Smooth muscle cell (in vitro differentiated cells): ENCODE results near the gene ZNF473. TPM values are rescaled to one million over a fixed set of nuclear protein-coding genes. Genes with fewer than 3 reads are reported as not detected.
"Not testable (repeated sequence)": the region's sequence is repeated elsewhere in the genome, so short reads cannot be mapped to it uniquely, and the experiment has no call there.

Experiments
- DNase-seq: peaks from one replicate; lab custom pipeline; 2025; ENCODE audit not compliant: unreplicated experiment; lab: John Stamatoyannopoulos, UW
- H2AFZ ChIP-seq: fragments of 200-600 bp; sonication (generic); 2 replicates; pipeline ENCODE4 v1.6.0; 2016; ENCODE audit warnings: antibody characterized with exemption, low read depth, mild to moderate bottlenecking
- H3F3A ChIP-seq: fragments of 200-600 bp; sonication (generic); 2 replicates; pipeline ENCODE4 v1.6.0; 2017; ENCODE audit warnings: antibody characterized with exemption, low read depth
- H3K27ac ChIP-seq: fragments of 200-600 bp; sonication (generic); 2 replicates; pipeline ENCODE4 v1.5.1; 2016; ENCODE audit warnings: low read depth, mild to moderate bottlenecking
- H3K27me3 ChIP-seq: fragments of 200-600 bp; sonication (generic); 2 replicates; pipeline ENCODE4 v1.6.1; 2016; ENCODE audit warnings: low read depth, mild to moderate bottlenecking
- H3K36me3 ChIP-seq: fragments of 200-600 bp; sonication (generic); 2 replicates; pipeline ENCODE4 v1.5.1; 2016; ENCODE audit warnings: low read depth
- H3K4me1 ChIP-seq: fragments of 200-600 bp; sonication (generic); 2 replicates; pipeline ENCODE4 v1.5.1; 2016; ENCODE audit warnings: low read depth
- H3K4me2 ChIP-seq: fragments of 200-600 bp; sonication (generic); 2 replicates; pipeline ENCODE4 v1.6.0; 2016; ENCODE audit warnings: mild to moderate bottlenecking
- H3K4me3 ChIP-seq: fragments of 200-600 bp; sonication (generic); 2 replicates; pipeline ENCODE4 v1.5.1; 2016; ENCODE audit warnings: mild to moderate bottlenecking
- H3K79me2 ChIP-seq: fragments of 200-600 bp; sonication (generic); 2 replicates; pipeline ENCODE4 v1.6.0; 2016; ENCODE audit warnings: low read depth, mild to moderate bottlenecking
- H3K9ac ChIP-seq: fragments of 200-600 bp; sonication (generic); 2 replicates; pipeline ENCODE4 v1.6.0; 2016; ENCODE audit warnings: low read depth
- H3K9me3 ChIP-seq: fragments of 200-600 bp; sonication (generic); replicated peaks from 2 replicates; pipeline ENCODE4 v1.5.1; 2016; ENCODE audit warnings: low read depth
- H4K20me1 ChIP-seq: fragments of 200-600 bp; sonication (generic); 2 replicates; pipeline ENCODE4 v1.6.0; 2016; ENCODE audit warnings: low read depth
- WGBS: methylation state at CpG from one replicate; pipeline ENCODE4 v1.1.7; 2016; ENCODE audit warnings: low lambda C conversion rate; 5-methylcytosine and 5-hydroxymethylcytosine counted together
- polyA plus RNA-seq: library from polyadenylated mRNA; unstranded; fragments of >200 nt; fragmentation: Nextera tagmentation; extraction: Ambion mirVana; gene quantifications from 2 replicates; pipeline ENCODE4 v1.2.1, GENCODE V29; 2016
- total RNA-seq: library from RNA; depleted of rRNA; stranded (reverse); fragments of >200 nt; gene quantifications from 2 replicates; pipeline ENCODE4 v1.2.3, GENCODE V29; 2014

ZNF473 gene
- total and polyA plus RNA-seq, 2 experiments from 2014 or later = 7.9 to 8.1 TPM

DNA sequence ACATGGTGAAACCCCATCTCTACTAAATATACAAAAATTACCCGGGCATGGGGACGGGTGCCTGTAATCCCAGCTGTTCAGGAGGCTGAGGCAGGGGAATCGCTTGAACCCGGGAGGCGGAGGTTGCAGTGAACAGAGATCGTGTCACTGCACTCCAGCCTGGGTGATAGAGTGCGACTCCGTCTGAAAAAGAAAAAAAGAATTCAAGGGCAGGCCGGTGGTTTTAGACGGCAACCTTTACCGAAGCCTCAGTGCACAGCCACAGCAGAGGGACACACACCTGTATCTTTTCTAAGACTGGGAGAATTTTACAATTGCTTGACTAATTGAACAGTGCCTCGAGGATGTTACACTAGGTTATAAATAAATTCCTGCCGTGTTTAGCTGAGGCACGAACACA, 73.9 kb downstream of the ZNF473 start:
- H3K9ac ChIP-seq, H3K4me2 ChIP-seq, H3K36me3 ChIP-seq, H3K27ac ChIP-seq, H2AFZ ChIP-seq, H3K4me3 ChIP-seq, H3K79me2 ChIP-seq, H3F3A ChIP-seq, H4K20me1 ChIP-seq, H3K4me1 ChIP-seq, DNase-seq, H3K27me3 ChIP-seq, H3K9me3 ChIP-seq: not testable (repeated sequence)
- whole genome bisulfite sequencing = 90% methylated on average over 9 of the region's 14 CpGs

DNA sequence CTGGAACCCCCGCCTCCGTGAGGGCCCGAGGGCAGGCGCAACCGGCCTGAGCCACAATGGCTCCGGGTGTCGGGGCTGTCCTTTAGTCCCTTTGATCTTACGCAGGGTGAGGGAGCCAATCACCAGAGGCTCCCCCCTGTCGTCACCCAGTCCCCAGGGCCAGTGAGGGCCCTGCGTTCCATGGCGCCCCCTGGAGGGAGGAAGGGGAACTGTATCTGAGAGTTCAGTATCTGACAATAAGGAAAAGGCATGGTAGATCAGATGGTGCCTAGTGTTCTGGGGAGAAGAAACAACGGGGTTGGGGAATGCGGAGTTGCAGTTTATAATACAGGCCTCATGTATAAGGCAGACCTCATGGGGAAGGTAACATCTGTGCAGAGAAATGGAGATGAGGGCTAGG, 75.1 kb downstream of the ZNF473 start:
- not testable (repeated sequence) for H3K27ac ChIP-seq, H3K4me1 ChIP-seq, H2AFZ ChIP-seq, H3K9me3 ChIP-seq, H4K20me1 ChIP-seq, H3F3A ChIP-seq, H3K27me3 ChIP-seq, H3K4me3 ChIP-seq, DNase-seq, H3K4me2 ChIP-seq, H3K36me3 ChIP-seq, H3K79me2 ChIP-seq, H3K9ac ChIP-seq
- WGBS = no CpG with 5 or more reads among the region's 13 CpGs

Other genes starting within 250 kb of the ZNF473 start
- gene FUZ, start 212.7 kb upstream of the ZNF473 start, total RNA-seq = 6.9 and 16.2 TPM in 2 replicates
- 18.3 and 19.8 TPM in 2 replicates for gene FUZ, start 212.7 kb upstream of the ZNF473 start, polyA plus RNA-seq
- gene MED25, start 207.7 kb upstream of the ZNF473 start, total RNA-seq = 16.9 and 20.4 TPM in 2 replicates
- 34.1 and 36.4 TPM in 2 replicates for gene MED25, start 207.7 kb upstream of the ZNF473 start, polyA plus RNA-seq
- gene PTOV1, start 174.8 kb upstream of the ZNF473 start, total RNA-seq = 49.0 and 81.0 TPM in 2 replicates
- 256 and 266 TPM in 2 replicates for gene PTOV1, start 174.8 kb upstream of the ZNF473 start, polyA plus RNA-seq
- 15.3 and 19.4 TPM in 2 replicates for gene PNKP, start 158.4 kb upstream of the ZNF473 start, total RNA-seq
- gene PNKP, start 158.4 kb upstream of the ZNF473 start, polyA plus RNA-seq = 42.4 and 53.6 TPM in 2 replicates
- 10.4 and 15.8 TPM in 2 replicates for gene AKT1S1, start 148.7 kb upstream of the ZNF473 start, total RNA-seq
- gene AKT1S1, start 148.7 kb upstream of the ZNF473 start, polyA plus RNA-seq = 60.2 and 72.2 TPM in 2 replicates
- gene TBC1D17, start 148.3 kb upstream of the ZNF473 start, total RNA-seq = 7.1 and 9.2 TPM in 2 replicates
- gene TBC1D17, start 148.3 kb upstream of the ZNF473 start, polyA plus RNA-seq = 41.8 and 45.7 TPM in 2 replicates
- 0.13 TPM in 1 of 2 replicates, not detected in the other for gene IL4I1, start 129.1 kb upstream of the ZNF473 start, total RNA-seq
- gene IL4I1, start 129.1 kb upstream of the ZNF473 start, polyA plus RNA-seq = 0.54 and 1.3 TPM in 2 replicates
- 4.2 and 5.0 TPM in 2 replicates for gene ATF5, start 96.8 kb upstream of the ZNF473 start, total RNA-seq
- 10.1 and 14.1 TPM in 2 replicates for gene ATF5, start 96.8 kb upstream of the ZNF473 start, polyA plus RNA-seq
- 17.6 and 24.2 TPM in 2 replicates for gene NUP62, start 96.5 kb upstream of the ZNF473 start, total RNA-seq
- 29.5 and 34.2 TPM in 2 replicates for gene NUP62, start 96.5 kb upstream of the ZNF473 start, polyA plus RNA-seq
- not detected in 2 replicates for gene SIGLEC11, start 64.8 kb upstream of the ZNF473 start, total RNA-seq
- not detected in 2 replicates for gene SIGLEC11, start 64.8 kb upstream of the ZNF473 start, polyA plus RNA-seq
- 31.3 and 41.4 TPM in 2 replicates for gene VRK3, start 633 bp upstream of the ZNF473 start, total RNA-seq
- 24.6 and 27.8 TPM in 2 replicates for gene VRK3, start 633 bp upstream of the ZNF473 start, polyA plus RNA-seq
- not detected in 2 replicates for gene IZUMO2, start 137.3 kb downstream of the ZNF473 start, total RNA-seq
- not detected in 2 replicates for gene IZUMO2, start 137.3 kb downstream of the ZNF473 start, polyA plus RNA-seq
- 30.6 and 44.9 TPM in 2 replicates for gene MYH14, start 177.6 kb downstream of the ZNF473 start, total RNA-seq
- 7.5 and 27.6 TPM in 2 replicates for gene MYH14, start 177.6 kb downstream of the ZNF473 start, polyA plus RNA-seq